ENCODE results near the gene CHN2.

Gene CHN2

DNA sequence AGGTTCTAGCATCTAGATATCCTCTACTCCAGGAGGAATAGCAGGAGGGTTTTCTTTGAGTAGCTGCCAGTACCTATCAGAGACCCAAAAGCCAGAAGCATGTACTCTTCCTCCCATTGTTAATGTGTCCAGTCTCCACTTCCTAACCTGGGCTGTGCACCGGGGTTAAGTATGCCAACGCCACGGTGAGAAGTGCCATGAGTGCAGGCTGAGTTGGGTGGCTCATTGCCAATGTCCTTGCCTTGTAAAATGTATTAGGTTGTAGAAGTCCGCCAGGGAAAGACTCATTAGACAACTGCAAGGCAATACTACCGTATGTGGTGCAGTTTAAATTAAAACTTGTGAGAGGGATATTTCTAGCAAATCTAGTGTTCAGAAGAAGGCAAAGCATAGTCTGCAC lies 314.0 kb downstream of the CHN2 start:
- TF ChIP-seq, protein P1, sequence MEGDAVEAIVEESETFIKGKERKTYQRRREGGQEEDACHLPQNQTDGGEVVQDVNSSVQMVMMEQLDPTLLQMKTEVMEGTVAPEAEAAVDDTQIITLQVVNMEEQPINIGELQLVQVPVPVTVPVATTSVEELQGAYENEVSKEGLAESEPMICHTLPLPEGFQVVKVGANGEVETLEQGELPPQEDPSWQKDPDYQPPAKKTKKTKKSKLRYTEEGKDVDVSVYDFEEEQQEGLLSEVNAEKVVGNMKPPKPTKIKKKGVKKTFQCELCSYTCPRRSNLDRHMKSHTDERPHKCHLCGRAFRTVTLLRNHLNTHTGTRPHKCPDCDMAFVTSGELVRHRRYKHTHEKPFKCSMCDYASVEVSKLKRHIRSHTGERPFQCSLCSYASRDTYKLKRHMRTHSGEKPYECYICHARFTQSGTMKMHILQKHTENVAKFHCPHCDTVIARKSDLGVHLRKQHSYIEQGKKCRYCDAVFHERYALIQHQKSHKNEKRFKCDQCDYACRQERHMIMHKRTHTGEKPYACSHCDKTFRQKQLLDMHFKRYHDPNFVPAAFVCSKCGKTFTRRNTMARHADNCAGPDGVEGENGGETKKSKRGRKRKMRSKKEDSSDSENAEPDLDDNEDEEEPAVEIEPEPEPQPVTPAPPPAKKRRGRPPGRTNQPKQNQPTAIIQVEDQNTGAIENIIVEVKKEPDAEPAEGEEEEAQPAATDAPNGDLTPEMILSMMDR (IDR thresholded peaks at IDR 0.05; ENCODE audit: borderline replicate concordance, insufficient read depth, low read depth, low read length), result no peak
- no peak overlapping the region for H3K4me3 ChIP-seq (ENCODE audit: low read depth, low read length)

DNA sequence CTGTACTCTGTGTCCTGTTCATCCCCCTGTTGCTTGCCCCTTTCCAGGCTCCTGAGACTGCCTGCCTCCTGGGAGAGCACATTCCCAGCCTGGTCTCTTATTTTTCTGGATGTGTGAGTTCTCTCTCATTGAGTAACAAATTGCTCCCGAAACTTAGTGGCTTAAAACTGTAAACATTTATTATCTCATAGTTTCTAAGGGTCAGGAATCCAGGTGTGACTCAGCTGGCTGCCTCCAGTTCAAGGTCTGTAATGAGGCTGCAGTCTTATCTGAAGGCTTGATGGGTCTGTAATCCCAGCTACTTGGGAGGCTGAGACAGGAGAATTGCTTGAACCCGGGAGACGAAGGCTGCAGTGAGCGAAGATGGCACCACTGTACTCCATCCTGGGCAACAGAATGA lies 315.5 kb downstream of the CHN2 start:
- TF ChIP-seq, protein P1 (IDR thresholded peaks at IDR 0.05; ENCODE audit: borderline replicate concordance, insufficient read depth, low read depth, low read length), result no peak
- no peak overlapping the region for H3K4me3 ChIP-seq (ENCODE audit: low read depth, low read length)

DNA sequence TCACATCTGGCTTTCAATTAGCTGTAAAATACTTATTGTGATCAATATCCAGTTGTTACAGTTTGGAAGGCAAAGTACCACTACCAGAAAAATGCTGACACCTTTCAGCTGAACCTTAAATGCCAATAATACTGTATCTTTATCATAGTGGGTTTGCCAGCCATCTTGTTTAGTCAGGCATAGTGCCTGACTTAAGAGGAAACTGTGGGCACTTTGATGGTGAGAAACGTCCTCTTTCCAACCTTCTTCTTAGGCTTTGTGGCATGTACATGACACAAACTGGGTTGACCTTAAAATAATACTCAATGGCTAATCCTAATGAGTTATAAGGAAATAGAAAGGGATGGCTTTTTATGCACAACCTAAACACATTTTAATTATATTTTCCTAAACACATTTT lies 316.8 kb downstream of the CHN2 start:
- TF ChIP-seq, protein P1 (IDR thresholded peaks at IDR 0.05; ENCODE audit: borderline replicate concordance, insufficient read depth, low read depth, low read length), result no peak

DNA sequence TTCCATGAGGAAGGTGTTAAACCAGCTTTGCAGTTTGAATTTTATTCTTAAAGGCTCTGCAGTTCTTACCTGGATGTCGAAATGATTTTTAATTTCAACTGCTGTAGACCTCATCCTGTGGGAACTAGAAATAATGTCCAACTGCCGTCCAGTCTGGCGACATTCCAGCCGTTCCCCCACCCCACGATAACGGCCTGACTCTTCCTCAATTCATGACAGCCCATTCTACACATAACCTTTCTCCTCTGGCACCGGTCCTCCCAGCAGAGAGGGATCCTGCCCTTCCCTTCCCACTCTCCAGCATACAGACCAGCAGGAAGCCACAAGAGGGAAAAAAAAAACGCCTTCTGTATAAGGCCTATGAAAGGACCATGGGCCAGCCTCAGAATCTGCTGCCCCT lies 317.3 kb downstream of the CHN2 start:
- TF ChIP-seq, protein P1 (IDR thresholded peaks at IDR 0.05; ENCODE audit: borderline replicate concordance, insufficient read depth, low read depth, low read length), result no peak
- H3K4me3 ChIP-seq (ENCODE audit: low read depth, low read length), result no peak overlapping the region

More for the DNA sequence above, 316.8 kb downstream of the CHN2 start:
- no peak overlapping the region for H3K4me3 ChIP-seq (ENCODE audit: low read depth, low read length)

DNA sequence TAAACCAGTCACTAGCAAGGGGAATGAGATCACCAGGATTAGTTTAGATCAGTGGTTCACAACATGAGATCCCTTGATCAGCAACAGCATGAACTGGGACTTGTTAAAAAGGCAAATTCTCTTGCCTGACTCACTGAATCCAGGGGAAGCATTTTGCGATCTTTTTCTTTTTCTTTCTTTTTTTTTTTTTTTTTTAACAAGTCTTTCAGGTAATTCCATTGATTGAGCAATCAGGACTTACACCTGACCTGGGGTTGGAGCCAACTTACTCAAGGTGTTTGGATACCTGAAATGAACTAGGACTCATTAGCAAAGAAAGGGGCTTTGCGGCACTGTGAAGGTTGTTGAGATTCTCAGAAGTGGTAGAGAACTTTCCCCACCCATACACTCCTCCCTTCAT lies 321.9 kb downstream of the CHN2 start:
- no peak overlapping the region for H3K4me3 ChIP-seq (ENCODE audit: low read depth, low read length)
- TF ChIP-seq, protein P1 (IDR thresholded peaks at IDR 0.05; ENCODE audit: borderline replicate concordance, insufficient read depth, low read depth, low read length), result no peak

DNA sequence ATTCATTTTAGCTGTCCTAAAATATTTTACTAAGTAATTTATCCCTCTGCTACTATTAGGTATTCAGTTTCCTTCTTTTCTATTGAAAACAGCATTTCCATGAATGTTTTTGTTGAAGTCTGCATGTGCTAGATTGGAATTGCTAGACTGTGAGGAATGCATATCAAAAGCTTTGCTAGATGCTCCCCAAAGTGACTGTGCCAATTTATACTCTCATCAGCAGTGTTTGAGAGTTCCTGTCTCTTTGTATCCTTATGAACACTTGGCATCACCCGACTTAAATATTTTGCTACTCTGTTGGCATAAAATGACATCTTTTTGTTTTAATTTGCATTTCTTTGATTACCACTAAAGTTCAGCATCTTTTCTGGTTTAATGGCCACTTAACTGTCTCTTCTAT lies 324.0 kb downstream of the CHN2 start:
- TF ChIP-seq, protein P1 (IDR thresholded peaks at IDR 0.05; ENCODE audit: borderline replicate concordance, insufficient read depth, low read depth, low read length), result no peak
- no peak overlapping the region for H3K4me3 ChIP-seq (ENCODE audit: low read depth, low read length)

DNA sequence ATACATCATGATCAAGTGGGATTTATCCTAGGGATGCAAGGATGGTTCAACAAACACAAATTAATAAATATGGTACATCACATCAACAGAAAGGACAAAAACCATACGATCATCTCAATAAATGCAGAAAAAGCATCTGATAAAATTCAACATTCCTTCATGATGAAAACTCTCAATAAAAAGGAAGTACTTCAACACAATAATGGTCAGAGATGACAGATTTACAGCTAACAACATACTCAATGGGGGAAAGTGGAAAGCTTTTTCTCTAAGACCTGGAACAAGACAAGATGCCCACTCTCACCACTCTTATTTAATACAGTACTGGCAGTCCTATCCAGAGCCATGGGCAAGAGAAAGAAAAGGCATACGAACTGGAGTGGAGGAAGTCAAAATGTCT lies 329.2 kb downstream of the CHN2 start:
- TF ChIP-seq, protein P1 (IDR thresholded peaks at IDR 0.05; ENCODE audit: borderline replicate concordance, insufficient read depth, low read depth, low read length), result no peak
- H3K4me3 ChIP-seq (ENCODE audit: low read depth, low read length), result no peak overlapping the region
